ENCODE measurements around the gene TRAPPC11. TPM values are rescaled to one million over a fixed set of nuclear protein-coding genes. Genes with fewer than 3 reads are reported as not detected.

Gene TRAPPC11
- total and polyA plus RNA-seq, 2 of the 4 experiments (the other 2 are of a cell fraction) = 25.3 to 56.8 TPM

DNA sequence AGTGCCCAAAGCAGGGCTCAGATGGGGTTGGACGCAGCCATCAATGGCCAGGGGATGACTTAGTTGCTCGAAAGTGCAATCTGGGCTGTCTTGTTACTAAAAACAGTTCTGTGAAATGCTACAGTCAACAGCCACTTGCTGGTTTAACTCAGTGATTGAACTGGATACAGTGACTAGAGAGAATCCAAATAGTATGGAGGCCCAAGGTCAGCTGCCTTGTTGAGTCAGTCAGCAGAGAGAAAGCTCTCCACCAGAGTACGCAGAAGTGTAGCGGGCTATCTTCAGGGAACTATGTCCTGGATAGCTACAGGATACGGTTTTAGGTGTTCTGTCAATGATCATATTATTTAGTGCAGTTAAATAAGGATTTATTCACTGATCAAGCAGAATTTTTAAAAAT, 68.4 kb downstream of the TRAPPC11 start:
- CTCF ChIA-PET = no interaction called here
- Histone ChIP-seq H3K79me1 (ENCODE audit: low read depth in 1 of 2, low read length in 2 of 2) (no peaks in the 10 kb centered on the region), H3K23ac (ENCODE audit: low read depth, low read length) (no peak overlapping the region), H3K36me3 (ENCODE audit: control insufficient read depth, insufficient read depth, low read length) (no peaks in the 10 kb centered on the region), H2AK9ac (replicated peaks; ENCODE audit: low read depth, low read length, poor library complexity) (no peak overlapping the region), H4K5ac (ENCODE audit: low read depth, low read length) (no peak overlapping the region), H2AFZ (replicated peaks; ENCODE audit: low read length, poor library complexity) (no peak overlapping the region), H3K27ac (ENCODE audit: insufficient read depth, low read length) (no peak overlapping the region), H3K4ac (ENCODE audit: low read depth, low read length) (no peak overlapping the region), H3K56ac (ENCODE audit: extremely low read depth, insufficient read depth, low read length) (no peak overlapping the region), H4K91ac (ENCODE audit: insufficient read depth, low read depth, low read length) (no peak overlapping the region), H3K9me1 (ENCODE audit: insufficient read depth, low read length) (no peaks in the 10 kb centered on the region), H3K27me3 (ENCODE audit: control insufficient read depth, insufficient read depth, low read length) (peaks cover 13% of the 10 kb centered on the region), H2BK120ac (ENCODE audit: low read depth, low read length) (no peak overlapping the region), H2AK5ac (ENCODE audit: low read depth, low read length) (no peak overlapping the region), H2BK20ac (ENCODE audit: low read depth, low read length) (no peak overlapping the region), H4K8ac (ENCODE audit: low read depth in 2 of 2, low read length in 2 of 2) (no peak overlapping the region), H3K9ac (ENCODE audit: low read depth, low read length) (no peak overlapping the region), H4K20me1 (ENCODE audit: insufficient read depth, low read length) (no peaks in the 10 kb centered on the region), H3K4me3 (ENCODE audit: insufficient read depth, low read depth, low read length) (no peak overlapping the region), H2BK5ac (ENCODE audit: low read depth, low read length, poor library complexity, severe bottlenecking) (no peak overlapping the region), H3K4me1 (ENCODE audit: control insufficient read depth, insufficient read depth, low read length) (no peaks in the 10 kb centered on the region), H3K4me2 (ENCODE audit: low read depth, low read length) (no peak overlapping the region), H3K14ac (replicated peaks; ENCODE audit: low read depth, low read length) (no peak overlapping the region), H3K18ac (ENCODE audit: low read depth, low read length) (no peak overlapping the region), H3K9me3 (ENCODE audit: control insufficient read depth, insufficient read depth, low read length) (no peaks in the 10 kb centered on the region; the same call in 1 of the 2 replicates), H2BK15ac (ENCODE audit: low read depth, low read length) (no peak overlapping the region)
- dilution Hi-C loops (cut with HindIII; ENCODE audit: low sequenced_read_pairs, unreplicated experiment) = no loop called here
- DNase-seq (no peak), ATAC-seq (ENCODE audit: low read depth) (no peak)
- no CpG with 5 or more reads among the region's 5 CpGs for WGBS, 2 experiments (ENCODE audit: extremely low coverage in 2 of 2, insufficient read length in 1 of 2)
- BruUV-seq (replicated peaks) = no TSS peak
- intact Hi-C loops (cut with micrococcal nuclease) = no loop called here
- POLR2A ChIA-PET (ENCODE audit: unreplicated experiment) = no interaction called here
- TF ChIP-seq CHD1 (IDR thresholded peaks at IDR 0.05; ENCODE audit: low read depth, low read length) = no peak
- TF ChIP-seq, protein P1, sequence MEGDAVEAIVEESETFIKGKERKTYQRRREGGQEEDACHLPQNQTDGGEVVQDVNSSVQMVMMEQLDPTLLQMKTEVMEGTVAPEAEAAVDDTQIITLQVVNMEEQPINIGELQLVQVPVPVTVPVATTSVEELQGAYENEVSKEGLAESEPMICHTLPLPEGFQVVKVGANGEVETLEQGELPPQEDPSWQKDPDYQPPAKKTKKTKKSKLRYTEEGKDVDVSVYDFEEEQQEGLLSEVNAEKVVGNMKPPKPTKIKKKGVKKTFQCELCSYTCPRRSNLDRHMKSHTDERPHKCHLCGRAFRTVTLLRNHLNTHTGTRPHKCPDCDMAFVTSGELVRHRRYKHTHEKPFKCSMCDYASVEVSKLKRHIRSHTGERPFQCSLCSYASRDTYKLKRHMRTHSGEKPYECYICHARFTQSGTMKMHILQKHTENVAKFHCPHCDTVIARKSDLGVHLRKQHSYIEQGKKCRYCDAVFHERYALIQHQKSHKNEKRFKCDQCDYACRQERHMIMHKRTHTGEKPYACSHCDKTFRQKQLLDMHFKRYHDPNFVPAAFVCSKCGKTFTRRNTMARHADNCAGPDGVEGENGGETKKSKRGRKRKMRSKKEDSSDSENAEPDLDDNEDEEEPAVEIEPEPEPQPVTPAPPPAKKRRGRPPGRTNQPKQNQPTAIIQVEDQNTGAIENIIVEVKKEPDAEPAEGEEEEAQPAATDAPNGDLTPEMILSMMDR (conservative IDR thresholded peaks at IDR 0.05; ENCODE audit: low read depth, low read length) = no peak
- TF ChIP-seq, protein P2, sequence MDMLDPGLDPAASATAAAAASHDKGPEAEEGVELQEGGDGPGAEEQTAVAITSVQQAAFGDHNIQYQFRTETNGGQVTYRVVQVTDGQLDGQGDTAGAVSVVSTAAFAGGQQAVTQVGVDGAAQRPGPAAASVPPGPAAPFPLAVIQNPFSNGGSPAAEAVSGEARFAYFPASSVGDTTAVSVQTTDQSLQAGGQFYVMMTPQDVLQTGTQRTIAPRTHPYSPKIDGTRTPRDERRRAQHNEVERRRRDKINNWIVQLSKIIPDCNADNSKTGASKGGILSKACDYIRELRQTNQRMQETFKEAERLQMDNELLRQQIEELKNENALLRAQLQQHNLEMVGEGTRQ (IDR thresholded peaks at IDR 0.05; ENCODE audit: low read depth, low read length) = no peak
- no peak for TF ChIP-seq RFX5 (IDR thresholded peaks at IDR 0.05; ENCODE audit: low read depth, low read length)
- no peak for TF ChIP-seq BHLHE40 (IDR thresholded peaks at IDR 0.05; ENCODE audit: low read depth, low read length)
- TF ChIP-seq MAFK (IDR thresholded peaks at IDR 0.05; ENCODE audit: low read depth, low read length) = no peak
- no peak for TF ChIP-seq MXI1 (IDR thresholded peaks at IDR 0.05; ENCODE audit: borderline replicate concordance, low read depth, low read length)
- no peak for TF ChIP-seq MAZ (IDR thresholded peaks at IDR 0.05; ENCODE audit: borderline replicate concordance, low read depth, low read length)
- no peak for TF ChIP-seq SMC3 (IDR thresholded peaks at IDR 0.05; ENCODE audit: low read depth, low read length)
- no peak for TF ChIP-seq CEBPB (IDR thresholded peaks at IDR 0.05; ENCODE audit: low read depth, low read length)
- no peak for TF ChIP-seq RAD21 (IDR thresholded peaks at IDR 0.05; ENCODE audit: low read length)
- TF ChIP-seq POLR2A (IDR thresholded peaks at IDR 0.05; ENCODE audit: low read depth, low read length) = no peak
- no peak for TF ChIP-seq FOS (IDR thresholded peaks at IDR 0.05; ENCODE audit: low read depth, low read length)
- no peak for TF ChIP-seq NFE2L2 (IDR thresholded peaks at IDR 0.05; ENCODE audit: low read depth, low read length)
- no peak for TF ChIP-seq RCOR1 (IDR thresholded peaks at IDR 0.05; ENCODE audit: insufficient replicate concordance, low read length)
- TF ChIP-seq, protein P3, sequence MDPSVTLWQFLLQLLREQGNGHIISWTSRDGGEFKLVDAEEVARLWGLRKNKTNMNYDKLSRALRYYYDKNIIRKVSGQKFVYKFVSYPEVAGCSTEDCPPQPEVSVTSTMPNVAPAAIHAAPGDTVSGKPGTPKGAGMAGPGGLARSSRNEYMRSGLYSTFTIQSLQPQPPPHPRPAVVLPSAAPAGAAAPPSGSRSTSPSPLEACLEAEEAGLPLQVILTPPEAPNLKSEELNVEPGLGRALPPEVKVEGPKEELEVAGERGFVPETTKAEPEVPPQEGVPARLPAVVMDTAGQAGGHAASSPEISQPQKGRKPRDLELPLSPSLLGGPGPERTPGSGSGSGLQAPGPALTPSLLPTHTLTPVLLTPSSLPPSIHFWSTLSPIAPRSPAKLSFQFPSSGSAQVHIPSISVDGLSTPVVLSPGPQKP (IDR thresholded peaks at IDR 0.05; ENCODE audit: borderline replicate concordance, low read depth, low read length) = no peak
- in situ Hi-C loops (cut with MboI; ENCODE audit: low sequenced_read_pairs) = no loop called here
